ENCODE data around the gene SVOP. TPM values are rescaled to one million over a fixed set of nuclear protein-coding genes. Genes with fewer than 3 reads are reported as not detected.

The SVOP gene
- total and polyA plus RNA-seq, 2 donors (not counting 1 experiment from before 2014, with no cell fraction given): not detected

DNA sequence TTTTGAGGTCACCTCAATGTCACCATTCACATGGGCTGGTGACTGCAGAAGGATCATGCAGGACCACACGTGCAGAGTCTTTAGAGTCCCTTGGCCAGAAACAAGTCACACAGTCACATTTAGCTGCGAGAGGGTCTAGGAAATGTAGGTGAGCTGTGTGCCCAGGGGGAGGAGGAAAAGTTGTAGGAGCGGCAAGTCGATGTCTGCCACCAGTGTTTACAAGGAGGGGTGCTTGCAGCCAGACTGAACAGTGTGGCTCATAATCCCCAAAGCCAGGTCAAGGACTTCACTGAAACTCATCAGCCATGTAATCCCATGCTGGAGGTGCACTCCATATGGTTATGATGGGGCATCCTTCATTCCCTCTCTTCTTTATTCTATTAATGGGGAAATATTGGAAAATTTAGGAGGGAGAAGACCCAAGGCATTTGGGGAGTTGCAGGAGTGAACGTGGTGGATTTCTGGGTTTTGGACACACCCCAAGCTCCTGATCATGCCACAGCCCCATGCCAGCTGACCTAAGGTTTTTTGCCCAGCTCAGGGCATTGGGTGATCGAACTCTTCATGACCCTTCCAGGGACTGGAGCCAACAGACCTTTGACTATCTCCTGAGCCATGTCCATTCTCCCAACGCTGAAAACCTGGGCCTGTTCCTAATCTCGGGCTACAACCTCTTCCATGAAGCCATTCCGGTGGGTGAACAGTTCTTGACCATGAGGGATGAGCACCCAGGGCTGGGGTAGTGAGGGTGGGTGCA, 133.8 kb downstream of the SVOP start:
- POLR2A ChIA-PET: no interaction called here
- Histone ChIP-seq H3K9ac (ENCODE audit: low read length) (no peak overlapping the region), H3K79me2 (ENCODE audit: control insufficient read depth, insufficient read depth, low read length) (no peaks in the 10 kb centered on the region), H3K4me1 (ENCODE audit: control insufficient read depth in 2 of 2, insufficient read depth in 2 of 2, low read length in 2 of 2) (peaks cover 0 to 5% of the 10 kb centered on the region in 2 donors), H3K9me3 (ENCODE audit: control extremely low read depth in 1 of 3, control insufficient read depth in 2 of 3, insufficient read depth in 1 of 3, low read length in 2 of 3) (peaks cover 0 to 10% (median 2%) of the 10 kb centered on the region in 3 donors), H3K36me3 (replicated peaks in 1 of 2; ENCODE audit: control extremely low read depth in 1 of 2, control insufficient read depth in 1 of 2, extremely low read depth in 1 of 2, insufficient read depth in 2 of 2, low read length in 1 of 2) (no peaks in the 10 kb centered on the region), H4K20me1 (ENCODE audit: control insufficient read depth, insufficient read depth, low read length, poor library complexity, severe bottlenecking) (no peaks in the 10 kb centered on the region), H3K4me2 (replicated peaks; ENCODE audit: low read depth, low read length, poor library complexity, severe bottlenecking) (no peak overlapping the region), H3K4me3 (ENCODE audit: control extremely low read depth in 1 of 5, extremely low read depth in 1 of 5, insufficient read depth in 1 of 5, low read depth in 2 of 5, low read length in 4 of 5) (no peak overlapping the region), H2AFZ (ENCODE audit: insufficient read depth, low read depth, low read length, poor library complexity, severe bottlenecking) (no peak overlapping the region), H3K27me3 (replicated peaks in 1 of 4; ENCODE audit: control extremely low read depth in 1 of 4, control insufficient read depth in 3 of 4, insufficient read depth in 4 of 4, low read length in 3 of 4) (peaks cover 0 to 12% (median 0%) of the 10 kb centered on the region in 4 experiments), H3K27ac (ENCODE audit: low read length in 2 of 2) (no peak overlapping the region)
- Mint-ChIP-seq H3K4me3 (no peak overlapping the region), H3K27me3 (no peaks in the 10 kb centered on the region), H3K9me3 (ENCODE audit: insufficient read depth) (no peaks in the 10 kb centered on the region), H3K4me1 (no peaks in the 10 kb centered on the region), H3K27ac (no peak overlapping the region)
- ATAC-seq (ENCODE audit: low read depth): no peak
- TF ChIP-seq EZH2 (IDR thresholded peaks at IDR 0.05; ENCODE audit: borderline replicate concordance, insufficient read depth, low read depth, low read length, poor library complexity, severe bottlenecking) (no peak), CTCF (IDR thresholded peaks at IDR 0.05) (no peak)
- 88% methylated on average over 8 of the region's 9 CpGs for WGBS (ENCODE audit: insufficient coverage)
- CTCF ChIA-PET: interaction anchor here (1.0 to 4.8 kb wide), 5 partner anchors 14 to 84 kb away, joined by 3 to 89 read pairs (median 14); no protein-coding TSS in a partner anchor
- intact Hi-C loops (cut with micrococcal nuclease): no loop called here
- DNase-seq: no peak

All from B cell (primary cell).